CD4-positive, alpha-beta T cell (primary cell): ENCODE measurements around the gene VPS33B. TPM values are rescaled to one million over a fixed set of nuclear protein-coding genes. Genes with fewer than 3 reads are reported as not detected.
A peak's percentile ranks its signal among the peaks of the same experiment; 100 is the strongest.
"Not testable (repeated sequence)": the region's sequence is repeated elsewhere in the genome, so short reads cannot be mapped to it uniquely, and the experiment has no call there.

ENCODE experiments used
- ATAC-seq: fragments of 200-7000 bp; cut with Tn5 transposase; one replicate; pipeline ENCODE4 v1.10.0; 2022; ENCODE audit warnings: mild to moderate bottlenecking; ENCODE audit not compliant: poor library complexity
- CTCF ChIA-PET: fragments of 350-600 bp; sonication (Branson Sonifier 250); formaldehyde crosslinking; loops from one replicate; lab custom pipeline; 2021; ENCODE audit warnings: antibody characterized with exemption, inconsistent platforms; lab: Charles Lee
- POLR2A ChIA-PET: fragments of 350-600 bp; sonication (Branson Sonifier 250); formaldehyde crosslinking; loops from one replicate; lab custom pipeline; 2021; ENCODE audit warnings: antibody characterized with exemption, inconsistent platforms; lab: Charles Lee
- DNase-seq, 14 experiments: peaks; one replicate each; pipeline ENCODE4 v3.0.0-alpha.2; 2013 to 2020; ENCODE audit warnings: mixed read lengths in 2 of 14
- H3K27ac ChIP-seq, 2 donors: one replicate each; pipeline versions ENCODE4 v1.5.1 to v1.7.0; 2013; ENCODE audit warnings: low read length in 2 of 2, low read depth in 1 of 2, mild to moderate bottlenecking in 1 of 2
- H3K27me3 ChIP-seq, 2 experiments: 1 replicate in 1 of 2; 2 replicates in 1 of 2; pipeline versions ENCODE4 v1.6.1 to v1.7.0; 2013; ENCODE audit warnings: low read length in 2 of 2, control low read depth in 1 of 2, mild to moderate bottlenecking in 1 of 2, moderate library complexity in 1 of 2; ENCODE audit not compliant: insufficient read depth in 2 of 2, control insufficient read depth in 1 of 2
- H3K36me3 ChIP-seq: one replicate; pipeline ENCODE4 v1.6.1; 2013; ENCODE audit warnings: low read length, control low read depth; ENCODE audit not compliant: insufficient read depth
- H3K4me1 ChIP-seq: one replicate; pipeline ENCODE4 v1.6.1; 2013; ENCODE audit warnings: low read length, control low read depth; ENCODE audit not compliant: insufficient read depth
- H3K4me3 ChIP-seq: one replicate; pipeline ENCODE4 v1.5.1; 2013; ENCODE audit warnings: mild to moderate bottlenecking, low read length, moderate library complexity
- H3K9me3 ChIP-seq, 2 experiments: 1 replicate in 1 of 2; 2 replicates in 1 of 2; pipeline versions ENCODE4 v1.6.1 to v1.7.0; 2013; ENCODE audit warnings: low read length in 2 of 2, mild to moderate bottlenecking in 2 of 2, control low read depth in 1 of 2, moderate library complexity in 1 of 2; ENCODE audit not compliant: control insufficient read depth in 1 of 2, insufficient read depth in 1 of 2
- H3K27ac Mint-ChIP-seq: one replicate; pipeline ENCODE4 v1.8.0; 2020; ENCODE audit warnings: mixed read lengths
- H3K27me3 Mint-ChIP-seq: one replicate; pipeline ENCODE4 v1.8.0; 2021; ENCODE audit warnings: mixed read lengths
- H3K36me3 Mint-ChIP-seq: one replicate; pipeline ENCODE4 v1.8.0; 2021; ENCODE audit warnings: low read depth, mixed read lengths
- H3K4me1 Mint-ChIP-seq: one replicate; pipeline ENCODE4 v1.8.0; 2021; ENCODE audit warnings: low read depth, mixed read lengths
- H3K4me3 Mint-ChIP-seq: one replicate; pipeline ENCODE4 v1.8.0; 2020; ENCODE audit warnings: mild to moderate bottlenecking, mixed read lengths
- H3K9me3 Mint-ChIP-seq: one replicate; pipeline ENCODE4 v1.8.0; 2020; ENCODE audit warnings: mixed read lengths
- CTCF ChIP-seq: fragments of 200-600 bp; IDR thresholded peaks from one replicate; pipeline ENCODE4 v1.8.0; 2022; ENCODE audit warnings: antibody characterized with exemption, mild to moderate bottlenecking
- intact Hi-C, 2 experiments: fragments of 100-400 bp; cut with DNase I in 1 of 2; cut with micrococcal nuclease in 1 of 2; formaldehyde crosslinking; loops; one replicate each; pipeline versions ENCODE4 v1.15.1 to v1.9.0; 2023 to 2025; cut with DNase I, micrococcal nuclease
- total RNA-seq, 174 experiments: library from RNA in 2 of 174; stranded (reverse) in 2 of 174; gene quantifications; one replicate each; pipeline ENCODE4 v1.2.3 and lab custom pipeline; 2021 to 2026

Gene VPS33B
- total RNA-seq, 2 experiments from 2014 or later, result 17.2 to 23.8 TPM

- POLR2A ChIA-PET, result no interaction called here
- no peak for TF ChIP-seq CTCF
- intact Hi-C loops, result loop anchor here in 1 of 2 experiments (1.0 to 10.0 kb wide), 2 partner anchors 94 to 1035 kb away; no protein-coding TSS in a partner anchor
Observed at GRCh38 chr15:91050128-91050455, 27.7 kb upstream of the VPS33B start.

GRCh38 chr15:91049378-91050127, 27.2 kb upstream of the VPS33B start:
- peaks cover 16% of the 10 kb centered on the region for H3K27me3 Mint-ChIP-seq
- POLR2A ChIA-PET, result no interaction called here
- peaks cover 30% of the 10 kb centered on the region for H3K4me1 Mint-ChIP-seq
- Histone ChIP-seq H3K27ac (no peak overlapping the region), H3K9me3 (no peaks in the 10 kb centered on the region), H3K4me3 (no peak overlapping the region), H3K27me3 (peaks cover 0 to 3% of the 10 kb centered on the region in 2 experiments), H3K4me1 (peaks cover 9% of the 10 kb centered on the region), H3K36me3 (no peaks in the 10 kb centered on the region)
- peak; percentile 90 for ATAC-seq
- no peak overlapping the region for H3K4me3 Mint-ChIP-seq
- peak; percentile 55 for TF ChIP-seq CTCF
- no peak overlapping the region for H3K27ac Mint-ChIP-seq
- peak in 12 of 14 experiments; percentile 2 to 75 (median 50) for DNase-seq
- intact Hi-C loops, result loop anchor here (1.0 to 10.0 kb wide), 2 partner anchors 93 to 1035 kb away; no protein-coding TSS in a partner anchor
- H3K9me3 Mint-ChIP-seq, result no peaks in the 10 kb centered on the region
- CTCF ChIA-PET, result interaction anchor here (0.7 to 1.9 kb wide), 5 partner anchors 28 to 817 kb away, joined by 3 to 6 read pairs (median 3); partner anchors contain the start of gene MAN2A2
- no peaks in the 10 kb centered on the region for H3K36me3 Mint-ChIP-seq

More at GRCh38 chr15:91050128-91050455, 27.7 kb upstream of the VPS33B start:
- peaks cover 9% of the 10 kb centered on the region for H3K4me1 ChIP-seq
- Mint-ChIP-seq H3K4me1 (peaks cover 30% of the 10 kb centered on the region), H3K36me3 (no peaks in the 10 kb centered on the region), H3K27me3 (peaks cover 21% of the 10 kb centered on the region), H3K27ac (no peak overlapping the region), H3K9me3 (no peaks in the 10 kb centered on the region), H3K4me3 (no peak overlapping the region)
- ATAC-seq (peak; percentile 24), DNase-seq (no peak)
- H3K9me3 ChIP-seq, result no peaks in the 10 kb centered on the region
- H3K4me3 ChIP-seq, result no peak overlapping the region
- no peak overlapping the region for H3K27ac ChIP-seq
- H3K36me3 ChIP-seq, result no peaks in the 10 kb centered on the region
- CTCF ChIA-PET, result interaction anchor here (1.0 to 1.9 kb wide), 4 partner anchors 28 to 148 kb away, joined by 3 to 6 read pairs (median 4); partner anchors contain the start of gene MAN2A2
- peaks cover 2 to 7% of the 10 kb centered on the region in 2 experiments for H3K27me3 ChIP-seq

- Mint-ChIP-seq H3K27ac (no peak overlapping the region), H3K27me3 (peaks cover 4% of the 10 kb centered on the region), H3K4me1 (peaks cover 30% of the 10 kb centered on the region), H3K36me3 (no peaks in the 10 kb centered on the region), H3K9me3 (no peaks in the 10 kb centered on the region), H3K4me3 (no peak overlapping the region)
- DNase-seq, result peak in 3 of 14 experiments; percentile 18 to 32 (median 27)
- Histone ChIP-seq H3K36me3 (no peaks in the 10 kb centered on the region), H3K9me3 (no peaks in the 10 kb centered on the region), H3K4me3 (no peak overlapping the region), H3K27me3 (peaks cover 0 to under 1% of the 10 kb centered on the region in 2 experiments), H3K27ac (no peak overlapping the region), H3K4me1 (peaks cover 9% of the 10 kb centered on the region)
- CTCF ChIA-PET, result interaction anchor here (0.5 kb wide), 1 partner anchor 872 kb away, joined by 3 read pairs; no protein-coding TSS in a partner anchor
- intact Hi-C loops, result no loop called here
- no peak for ATAC-seq
- TF ChIP-seq CTCF, result no peak
- POLR2A ChIA-PET, result no interaction called here
Observed at GRCh38 chr15:91047545-91048199, 25.3 kb upstream of the VPS33B start.

GRCh38 chr15:91046056-91046455, 23.7 kb upstream of the VPS33B start:
- ATAC-seq, H3K27ac ChIP-seq, H3K27me3 ChIP-seq, DNase-seq, POLR2A ChIA-PET, H3K4me1 ChIP-seq, H3K36me3 ChIP-seq, H3K27me3 Mint-ChIP-seq, intact Hi-C loops, H3K9me3 ChIP-seq, H3K36me3 Mint-ChIP-seq, H3K9me3 Mint-ChIP-seq, H3K4me3 ChIP-seq, CTCF ChIA-PET, H3K4me3 Mint-ChIP-seq, H3K27ac Mint-ChIP-seq: not testable (repeated sequence)
- peaks cover 30% of the 10 kb centered on the region for H3K4me1 Mint-ChIP-seq
